Raji (cell line): ENCODE measurements around the gene BAAT.

ENCODE experiments used
- POLR2A ChIP-seq: IDR thresholded peaks from 2 replicates; pipeline ENCODE4 v1.6.1; 2011; ENCODE audit warnings: low read depth, low read length, control low read depth; ENCODE audit not compliant: insufficient read depth

The BAAT gene

GRCh38 chr9:101324245-101324804 lies 60.5 kb downstream of the BAAT start:
- TF ChIP-seq POLR2A, result no peak

- TF ChIP-seq POLR2A, result no peak
Observed at GRCh38 chr9:101323129-101323528, 61.7 kb downstream of the BAAT start.

GRCh38 chr9:101317735-101318134 lies 67.1 kb downstream of the BAAT start:
- no peak for TF ChIP-seq POLR2A

GRCh38 chr9:101315112-101315450 lies 69.7 kb downstream of the BAAT start:
- no peak for TF ChIP-seq POLR2A

GRCh38 chr9:101312661-101313060 lies 72.1 kb downstream of the BAAT start:
- no peak for TF ChIP-seq POLR2A

- TF ChIP-seq POLR2A, result no peak
Observed at GRCh38 chr9:101311758-101312420, 72.9 kb downstream of the BAAT start.

- TF ChIP-seq POLR2A, result no peak
Observed at GRCh38 chr9:101311191-101311590, 73.6 kb downstream of the BAAT start.
